Lower lobe of right lung (tissue), 2 donors: ENCODE measurements around the gene CASP4. TPM values are rescaled to one million over a fixed set of nuclear protein-coding genes. Genes with fewer than 3 reads are reported as not detected.
"Not testable (repeated sequence)": the region's sequence is repeated elsewhere in the genome, so short reads cannot be mapped to it uniquely, and the experiment has no call there.

Source experiments
- ATAC-seq, 2 donors: fragments of 200-7000 bp; cut with Tn5 transposase; one replicate each; pipeline ENCODE4 v1.9.1; 2020 to 2022; ENCODE audit warnings: mild to moderate bottlenecking in 2 of 2, moderate library complexity in 2 of 2
- DNase-seq: peaks from one replicate; pipeline ENCODE4 v3.0.0-alpha.2; 2020
- H3K27ac ChIP-seq: fragments of 200-600 bp; one replicate; pipeline ENCODE4 v1.8.0; 2022
- H3K27me3 ChIP-seq: fragments of 200-600 bp; one replicate; pipeline ENCODE4 v1.8.0; 2022; ENCODE audit warnings: low read depth
- H3K36me3 ChIP-seq: fragments of 200-600 bp; one replicate; pipeline ENCODE4 v1.8.0; 2022; ENCODE audit warnings: mild to moderate bottlenecking
- H3K4me1 ChIP-seq: fragments of 200-600 bp; one replicate; pipeline ENCODE4 v1.8.0; 2022
- H3K4me3 ChIP-seq: fragments of 200-600 bp; one replicate; pipeline ENCODE4 v1.8.0; 2022; ENCODE audit warnings: mild to moderate bottlenecking
- H3K9me3 ChIP-seq: fragments of 200-600 bp; one replicate; pipeline ENCODE4 v1.8.0; 2022
- CTCF ChIP-seq: fragments of 200-600 bp; IDR thresholded peaks from one replicate; pipeline ENCODE4 v1.8.0; 2022; ENCODE audit warnings: antibody characterized with exemption, mild to moderate bottlenecking
- intact Hi-C: fragments of 100-400 bp; cut with DNase I; formaldehyde crosslinking; loops from one replicate; pipeline ENCODE4 v1.11.0; 2022
- total RNA-seq: library from RNA; stranded (reverse); fragmentation: NEBNext Ultra II Directional; extraction: Animal tissue kit (Norgen Biotek cat#: 25700); gene quantifications from one replicate; pipeline ENCODE4 v1.2.1, GENCODE V29; 2021
- donor health status: DM: no; HTN: yes; CAD: no; lungs with severe emphysema.

CASP4 gene
- total RNA-seq, 1 donor from 2014 or later, result 113 TPM

DNA sequence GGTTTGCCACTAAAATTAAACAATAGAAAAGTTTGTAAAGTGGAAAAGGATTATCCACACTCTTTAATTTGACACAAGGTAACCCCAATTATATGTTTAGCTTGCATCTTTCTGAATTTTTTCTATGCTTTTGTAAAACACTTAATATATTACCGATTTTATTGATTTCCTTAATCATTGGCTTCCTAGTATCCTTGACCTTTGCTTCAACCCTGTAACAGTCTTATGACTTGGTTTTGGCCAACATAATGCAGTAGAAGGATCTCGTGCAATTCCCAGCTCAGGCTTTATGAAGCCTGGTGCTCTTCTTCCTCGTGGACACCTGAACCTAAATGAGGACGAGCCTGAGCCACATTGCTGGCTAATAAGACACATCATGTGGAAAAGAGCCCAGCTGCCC is 23.6 kb upstream of the CASP4 start:
- no peak overlapping the region for H3K4me3 ChIP-seq
- H3K27ac ChIP-seq, result no peak overlapping the region
- no peaks in the 10 kb centered on the region for H3K27me3 ChIP-seq
- DNase-seq (no peak), ATAC-seq (no peak)
- no peaks in the 10 kb centered on the region for H3K36me3 ChIP-seq
- H3K4me1 ChIP-seq, result no peaks in the 10 kb centered on the region
- H3K9me3 ChIP-seq, result peaks cover 3% of the 10 kb centered on the region
- TF ChIP-seq CTCF, result no peak
- intact Hi-C loops, result no loop called here

- no peak for TF ChIP-seq CTCF
- no peak for ATAC-seq
- intact Hi-C loops, result no loop called here
These were observed 16.4 kb upstream of the CASP4 start for GRCh38 chr11:104984808-104985207.

GRCh38 chr11:104979839-104980238 is 11.5 kb upstream of the CASP4 start:
- DNase-seq (no peak), ATAC-seq (no peak)
- Histone ChIP-seq H3K4me1 (no peaks in the 10 kb centered on the region), H3K36me3 (no peaks in the 10 kb centered on the region), H3K9me3 (no peaks in the 10 kb centered on the region), H3K4me3 (no peak overlapping the region), H3K27me3 (no peaks in the 10 kb centered on the region), H3K27ac (no peak overlapping the region)
- no peak for TF ChIP-seq CTCF
- intact Hi-C loops, result no loop called here

More at GRCh38 chr11:104984808-104985207, 16.4 kb upstream of the CASP4 start:
- no peak for DNase-seq
- Histone ChIP-seq H3K27ac (no peak overlapping the region), H3K27me3 (no peaks in the 10 kb centered on the region), H3K36me3 (no peaks in the 10 kb centered on the region), H3K4me1 (no peaks in the 10 kb centered on the region), H3K4me3 (no peak overlapping the region), H3K9me3 (peaks cover 3% of the 10 kb centered on the region)

DNA sequence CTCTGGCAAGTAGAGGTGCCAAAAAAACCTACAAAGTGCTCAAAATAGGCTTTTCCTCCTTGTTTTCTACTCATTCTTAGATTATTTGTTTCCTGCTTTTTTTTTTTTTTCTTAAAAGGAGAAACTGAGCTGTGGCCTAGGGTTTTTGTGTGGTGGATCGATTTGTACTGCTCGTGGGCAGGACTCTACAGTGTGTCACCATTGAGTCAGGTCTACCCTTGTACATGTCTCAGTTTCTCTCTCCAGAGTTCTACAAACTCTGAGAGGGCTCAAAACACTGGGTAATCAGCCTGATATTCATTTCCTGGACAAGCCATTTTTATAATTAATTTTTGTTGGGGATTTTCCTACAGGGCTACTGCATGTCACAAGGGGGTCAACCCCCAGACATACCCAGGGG is 5.2 kb upstream of the CASP4 start:
- DNase-seq, result no peak
- H3K36me3 ChIP-seq, result no peaks in the 10 kb centered on the region
- intact Hi-C loops, result no loop called here
- no peak overlapping the region for H3K4me3 ChIP-seq
- H3K27me3 ChIP-seq, result no peaks in the 10 kb centered on the region
- peaks cover 10% of the 10 kb centered on the region for H3K4me1 ChIP-seq
- H3K27ac ChIP-seq, result no peak overlapping the region
- H3K9me3 ChIP-seq, result peaks cover 8% of the 10 kb centered on the region
- no peak for TF ChIP-seq CTCF
- ATAC-seq, result no peak

DNA sequence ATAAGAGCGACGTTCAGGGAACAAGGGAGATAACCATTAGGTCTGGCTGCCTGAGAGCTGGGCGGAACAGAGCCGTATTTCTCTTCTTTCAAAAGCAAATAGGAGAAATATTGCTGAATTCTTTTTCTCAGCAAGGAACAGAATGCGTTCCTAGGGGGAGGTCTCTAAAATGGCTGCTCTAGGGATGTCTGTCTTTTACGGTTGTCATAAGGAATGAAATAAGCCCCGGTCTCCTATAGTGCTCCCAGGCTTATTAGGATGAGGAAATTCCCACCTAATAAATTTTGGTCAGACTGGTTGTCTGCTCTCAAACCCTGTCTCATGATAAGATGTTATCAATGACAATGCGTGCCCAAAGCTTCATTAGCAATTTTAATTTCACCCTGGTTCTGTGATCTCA is 4.5 kb upstream of the CASP4 start:
- H3K4me3 ChIP-seq, H3K4me1 ChIP-seq, DNase-seq, H3K36me3 ChIP-seq, H3K27ac ChIP-seq, H3K9me3 ChIP-seq, H3K27me3 ChIP-seq, ATAC-seq, intact Hi-C loops: not testable (repeated sequence)

- intact Hi-C loops, result no loop called here
- DNase-seq (no peak), ATAC-seq (no peak)
- H3K9me3 ChIP-seq, result peaks cover 8% of the 10 kb centered on the region
- no peaks in the 10 kb centered on the region for H3K27me3 ChIP-seq
- TF ChIP-seq CTCF, result no peak
- H3K4me1 ChIP-seq, result peaks cover 26% of the 10 kb centered on the region
- no peak overlapping the region for H3K4me3 ChIP-seq
- no peak overlapping the region for H3K27ac ChIP-seq
- no peaks in the 10 kb centered on the region for H3K36me3 ChIP-seq
These were observed 2.4 kb upstream of the CASP4 start for GRCh38 chr11:104970756-104971155.
